ENCODE measurements around the gene UBA6. TPM values are rescaled to one million over a fixed set of nuclear protein-coding genes. Genes with fewer than 3 reads are reported as not detected.
"Not testable (repeated sequence)": the region's sequence is repeated elsewhere in the genome, so short reads cannot be mapped to it uniquely, and the experiment has no call there.

Gene UBA6
- total and polyA plus RNA-seq, 7 donors: 3.3 to 37.9 (median 14.3) TPM

GRCh38 chr4:67712650-67713528 lies 11.9 kb upstream of the UBA6 start:
- no peak overlapping the region for H3K4me3 ChIP-seq
- no peaks in the 10 kb centered on the region for H3K36me3 ChIP-seq (ENCODE audit: insufficient read depth in 1 of 2, low read depth in 1 of 2)
- DNase-seq: no peak
- H3K27ac ChIP-seq: no peak overlapping the region
- H3K4me1 ChIP-seq: no peaks in the 10 kb centered on the region
- H3K9me3 ChIP-seq: no peaks in the 10 kb centered on the region
- intact Hi-C loops (cut with DNase I): no loop called here
- WGBS, 3 donors: 72 to 84% (median 76%) methylated on average over 7 of the region's 7 CpGs
- ATAC-seq: no peak
- TF ChIP-seq, protein P1, sequence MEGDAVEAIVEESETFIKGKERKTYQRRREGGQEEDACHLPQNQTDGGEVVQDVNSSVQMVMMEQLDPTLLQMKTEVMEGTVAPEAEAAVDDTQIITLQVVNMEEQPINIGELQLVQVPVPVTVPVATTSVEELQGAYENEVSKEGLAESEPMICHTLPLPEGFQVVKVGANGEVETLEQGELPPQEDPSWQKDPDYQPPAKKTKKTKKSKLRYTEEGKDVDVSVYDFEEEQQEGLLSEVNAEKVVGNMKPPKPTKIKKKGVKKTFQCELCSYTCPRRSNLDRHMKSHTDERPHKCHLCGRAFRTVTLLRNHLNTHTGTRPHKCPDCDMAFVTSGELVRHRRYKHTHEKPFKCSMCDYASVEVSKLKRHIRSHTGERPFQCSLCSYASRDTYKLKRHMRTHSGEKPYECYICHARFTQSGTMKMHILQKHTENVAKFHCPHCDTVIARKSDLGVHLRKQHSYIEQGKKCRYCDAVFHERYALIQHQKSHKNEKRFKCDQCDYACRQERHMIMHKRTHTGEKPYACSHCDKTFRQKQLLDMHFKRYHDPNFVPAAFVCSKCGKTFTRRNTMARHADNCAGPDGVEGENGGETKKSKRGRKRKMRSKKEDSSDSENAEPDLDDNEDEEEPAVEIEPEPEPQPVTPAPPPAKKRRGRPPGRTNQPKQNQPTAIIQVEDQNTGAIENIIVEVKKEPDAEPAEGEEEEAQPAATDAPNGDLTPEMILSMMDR (IDR thresholded peaks at IDR 0.05): no peak
- no peaks in the 10 kb centered on the region for H3K27me3 ChIP-seq (ENCODE audit: insufficient read depth in 3 of 3, low read length in 2 of 3)

DNA sequence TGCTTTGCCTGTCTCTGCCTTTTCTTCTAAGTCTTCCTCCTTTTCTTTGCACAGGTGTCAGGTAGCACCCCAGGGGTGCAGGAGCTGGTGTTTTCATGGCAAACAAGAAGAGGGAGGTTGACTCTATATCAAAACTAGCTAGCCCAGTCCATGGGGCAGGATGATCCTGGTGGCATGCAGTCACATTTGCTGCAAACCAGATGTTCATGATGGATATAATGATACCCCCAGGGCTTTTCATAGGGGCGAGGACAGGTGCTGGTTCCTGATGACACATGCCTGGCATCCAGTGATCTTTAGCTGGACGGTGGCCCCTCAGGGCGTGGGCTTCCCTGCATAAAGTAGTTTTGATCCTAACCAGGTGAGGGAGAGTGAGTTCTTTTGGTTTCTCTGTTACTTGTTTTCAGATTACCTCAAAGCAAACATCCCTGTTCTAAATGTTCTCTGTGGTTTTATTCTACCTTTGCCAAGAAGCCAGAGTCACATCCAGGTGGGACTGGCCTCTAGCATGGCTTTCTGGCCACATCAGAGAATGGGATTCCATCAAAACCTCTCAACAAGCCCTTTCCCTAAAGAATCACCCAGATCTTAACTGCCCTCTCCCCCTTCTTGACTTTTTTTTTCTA lies 11.2 kb upstream of the UBA6 start:
- DNase-seq (no peak), ATAC-seq (no peak)
- intact Hi-C loops (cut with DNase I): no loop called here
- no peak overlapping the region for H3K27ac ChIP-seq
- H3K36me3 ChIP-seq (ENCODE audit: insufficient read depth in 1 of 2, low read depth in 1 of 2): no peaks in the 10 kb centered on the region
- H3K4me3 ChIP-seq: no peak overlapping the region
- no peaks in the 10 kb centered on the region for H3K27me3 ChIP-seq (ENCODE audit: insufficient read depth in 3 of 3, low read length in 2 of 3)
- H3K9me3 ChIP-seq: no peaks in the 10 kb centered on the region
- no peaks in the 10 kb centered on the region for H3K4me1 ChIP-seq
- WGBS, 3 donors: 64 to 72% (median 69%) methylated on average over 3 of the region's 3 CpGs
- TF ChIP-seq, protein P1 (IDR thresholded peaks at IDR 0.05): no peak

DNA sequence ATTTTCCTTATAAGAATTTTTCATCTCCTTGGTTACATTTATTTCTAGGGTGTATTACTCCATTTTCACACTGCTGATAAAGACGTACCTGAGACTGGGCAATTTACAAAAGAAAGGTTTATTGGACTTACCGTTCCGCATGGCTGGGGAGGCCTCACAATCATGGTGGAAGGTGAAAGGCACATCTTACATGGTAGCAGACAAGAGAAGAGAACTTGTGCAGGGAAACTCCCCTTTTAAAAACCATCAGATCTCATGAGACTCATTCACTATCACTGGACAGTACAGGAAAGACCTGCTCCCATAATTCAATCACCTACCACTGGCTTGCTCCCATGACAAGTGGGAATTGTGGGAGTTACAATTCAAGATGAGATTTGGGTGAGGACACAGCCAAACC lies 5.7 kb upstream of the UBA6 start:
- H3K4me1 ChIP-seq; H3K27ac ChIP-seq; DNase-seq; H3K4me3 ChIP-seq; H3K36me3 ChIP-seq (ENCODE audit: insufficient read depth in 1 of 2, low read depth in 1 of 2); ATAC-seq; H3K27me3 ChIP-seq (ENCODE audit: insufficient read depth in 3 of 3, low read length in 2 of 3); H3K9me3 ChIP-seq: not testable (repeated sequence)
- 96 to 99% (median 98%) methylated on average over 3 of the region's 3 CpGs for WGBS, 3 donors
- intact Hi-C loops (cut with DNase I): loop anchor here in 1 of 2 donors (10.0 kb wide), 1 partner anchor 162 kb away; the partner anchor contains the start of gene CENPC

DNA sequence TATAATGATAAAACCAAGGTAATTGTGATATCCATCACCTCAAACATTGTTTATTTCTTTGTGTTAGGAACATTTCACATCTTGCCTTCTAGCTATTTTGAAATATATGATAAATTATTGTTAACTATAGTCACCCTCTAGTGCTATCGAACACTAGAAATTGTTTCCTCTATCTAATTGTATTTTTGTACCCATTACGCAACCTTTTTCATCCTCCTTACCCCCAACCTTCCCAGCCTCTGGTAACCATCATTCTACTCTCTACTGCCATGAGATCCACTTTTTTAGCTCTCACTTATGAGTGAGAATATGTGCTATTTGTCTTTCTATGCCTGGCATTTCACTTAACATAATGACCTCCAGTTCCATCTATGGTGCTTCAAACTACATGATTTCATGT lies 3.9 kb upstream of the UBA6 start:
- no peak overlapping the region for H3K4me3 ChIP-seq
- H3K9me3 ChIP-seq: no peaks in the 10 kb centered on the region
- intact Hi-C loops (cut with DNase I): loop anchor here (5.0 to 10.0 kb wide), 2 partner anchors 158 to 160 kb away; partner anchors contain the start of gene CENPC (in 2 of the 2)
- TF ChIP-seq, protein P1 (IDR thresholded peaks at IDR 0.05): no peak
- H3K36me3 ChIP-seq (ENCODE audit: insufficient read depth in 1 of 2, low read depth in 1 of 2): no peaks in the 10 kb centered on the region
- peaks cover 10% of the 10 kb centered on the region for H3K4me1 ChIP-seq
- no peaks in the 10 kb centered on the region for H3K27me3 ChIP-seq (ENCODE audit: insufficient read depth in 3 of 3, low read length in 2 of 3)
- DNase-seq (no peak), ATAC-seq (no peak)
- H3K27ac ChIP-seq: no peak overlapping the region
- 95 to 100% (median 98%) methylated on average over 2 of the region's 2 CpGs for WGBS, 3 donors

GRCh38 chr4:67702166-67702565 lies 1.2 kb upstream of the UBA6 start:
- ATAC-seq: no peak
- Histone ChIP-seq H3K4me3 (peak overlapping the region; percentile 96), H3K9me3 (no peaks in the 10 kb centered on the region), H3K27ac (no peak overlapping the region), H3K36me3 (ENCODE audit: insufficient read depth in 1 of 2, low read depth in 1 of 2) (no peaks in the 10 kb centered on the region), H3K27me3 (ENCODE audit: insufficient read depth in 3 of 3, low read length in 2 of 3) (no peaks in the 10 kb centered on the region), H3K4me1 (peaks cover 13% of the 10 kb centered on the region)
- intact Hi-C loops (cut with DNase I): loop anchor here (5.0 to 10.0 kb wide), 2 partner anchors 155 to 157 kb away; partner anchors contain the start of gene CENPC (in 2 of the 2)
- no peak for DNase-seq
- TF ChIP-seq, protein P1 (IDR thresholded peaks at IDR 0.05): no peak
- WGBS, 3 donors: 86 to 91% (median 88%) methylated on average over 2 of the region's 2 CpGs
